ENCODE results near the gene CPSF4.

- TF ChIP-seq CTCF (IDR thresholded peaks at IDR 0.05) (no peak), POLR2AphosphoS5 (IDR thresholded peaks at IDR 0.05) (no peak)
Measured at GRCh38 chr7:99397297-99397983, 41.3 kb upstream of the CPSF4 start.

Measured in stomach (tissue), 4 donors.